Stimulated activated CD8-positive, alpha-beta memory T cell treated with anti-CD3 and anti-CD28 coated beads, Interleukin-7, amount 100 ng/mL, for 48 hours (primary cell): Measurements from ENCODE around the gene EDAR.

Experiments
- DNase-seq, 2 donors: peaks; one replicate each; pipeline ENCODE4 v3.0.0-alpha.2; 2020; ENCODE audit warnings: low read depth in 1 of 2; ENCODE audit errors: extremely low read depth in 1 of 2

Gene EDAR

GRCh38 chr2:108942231-108942825 is 46.7 kb downstream of the EDAR start:
- DNase-seq = no peak

GRCh38 chr2:108941767-108942166 is 47.3 kb downstream of the EDAR start:
- no peak for DNase-seq

DNA sequence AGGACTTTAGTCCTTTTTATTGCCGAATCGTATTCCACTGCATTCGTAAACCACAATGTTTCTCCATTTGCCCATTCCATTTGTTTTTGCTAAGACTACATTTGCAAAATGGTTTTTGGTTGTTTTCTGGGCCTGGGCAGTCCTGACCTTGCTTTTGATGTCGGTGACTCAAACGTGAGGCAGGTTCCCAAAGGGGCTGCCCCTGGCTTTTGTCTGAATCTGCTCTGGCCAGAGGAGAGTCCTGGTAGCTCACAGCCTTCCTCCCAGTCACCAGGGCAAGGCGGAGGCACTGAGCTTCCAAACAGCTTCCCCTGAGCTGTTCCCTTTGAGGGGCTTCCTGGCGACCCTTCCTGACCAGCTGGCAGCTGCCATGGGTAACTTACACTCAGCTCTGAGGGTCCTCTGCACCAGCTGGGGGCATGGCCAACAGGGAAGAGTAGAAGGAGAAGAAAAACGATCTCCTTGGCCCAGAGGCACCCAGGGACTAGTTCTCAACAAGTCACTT is 47.8 kb downstream of the EDAR start:
- DNase-seq = no peak

DNA sequence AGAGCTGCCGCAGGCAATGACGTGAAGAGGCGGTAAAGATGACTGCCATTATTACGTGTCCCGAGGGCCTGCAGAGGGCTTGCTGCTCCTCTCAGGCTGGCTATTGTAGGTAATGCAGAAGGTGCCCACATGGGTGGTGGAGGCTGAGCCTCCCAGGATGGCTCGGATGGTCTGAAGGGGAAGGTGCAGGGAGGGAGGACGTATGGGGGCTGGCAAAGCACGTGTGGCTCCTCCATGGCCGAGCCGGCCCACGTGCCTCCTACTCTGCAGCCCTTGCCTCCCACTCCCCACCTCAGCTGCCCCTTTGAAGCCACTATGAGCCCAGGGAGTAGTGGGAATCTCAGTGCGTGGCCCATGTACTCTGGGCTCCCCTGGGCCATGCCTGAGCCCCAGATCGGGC is 48.9 kb downstream of the EDAR start:
- DNase-seq = no peak

DNA sequence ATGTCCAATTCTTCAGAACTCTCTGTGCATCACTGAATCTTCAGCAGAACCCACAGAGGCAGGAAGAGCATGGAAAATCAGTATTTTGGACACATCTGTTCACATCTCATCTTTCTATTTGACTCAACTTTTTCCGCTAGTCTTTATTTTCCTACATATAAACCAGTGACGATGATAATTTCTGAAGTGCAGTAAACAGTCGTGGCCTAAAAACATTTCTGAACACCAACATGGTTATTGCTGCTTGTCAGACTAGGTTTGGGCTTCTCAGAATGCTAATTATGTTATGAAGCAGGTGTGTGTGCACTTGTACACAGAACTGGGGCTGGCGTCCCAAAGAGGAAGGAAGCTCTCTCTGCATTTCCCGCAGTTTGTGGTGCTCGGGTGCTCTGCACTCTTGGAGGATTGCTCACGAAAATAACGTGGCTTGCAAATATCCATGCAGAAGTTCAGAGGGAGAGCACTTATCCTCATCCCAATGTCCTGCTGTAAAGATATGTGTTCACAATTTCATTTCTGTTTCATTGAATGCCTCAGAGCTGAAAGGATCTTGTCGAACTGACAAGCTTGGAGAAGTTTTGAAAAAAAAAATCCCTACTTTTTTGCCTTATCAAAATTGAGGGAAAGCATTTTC is 50.8 kb downstream of the EDAR start:
- no peak for DNase-seq

DNA sequence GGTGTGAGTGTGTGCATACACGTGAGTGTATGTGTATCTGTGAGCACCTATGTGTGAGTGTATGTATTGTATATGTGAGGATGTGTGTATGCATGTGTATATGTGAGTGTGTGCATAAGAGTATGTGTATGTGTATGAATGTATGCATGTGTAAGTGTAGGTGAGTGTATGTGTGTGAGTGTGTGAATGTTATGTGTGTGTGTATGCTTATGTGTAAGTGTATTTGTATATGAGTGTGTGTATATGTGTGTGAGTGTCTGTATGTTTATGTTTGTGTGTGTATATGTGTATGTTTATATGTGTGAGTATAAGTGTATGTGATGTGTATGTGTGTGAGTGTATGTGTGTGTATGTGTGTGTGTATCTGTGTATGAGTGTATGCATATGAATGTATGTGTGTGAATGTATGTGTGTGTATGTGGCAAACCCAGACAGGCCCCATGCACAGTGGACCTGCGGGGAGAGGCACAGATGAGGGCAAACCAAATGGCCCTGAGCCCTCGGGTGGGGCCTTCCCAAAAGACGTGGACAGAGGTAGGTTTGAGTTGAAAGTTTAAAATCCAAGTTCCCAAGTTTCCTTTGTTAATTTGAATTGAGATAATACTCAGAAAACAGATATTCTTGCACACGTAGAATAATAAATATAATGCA is 51.5 kb downstream of the EDAR start:
- no peak for DNase-seq

- no peak for DNase-seq
Measured at GRCh38 chr2:108936866-108937265, 52.2 kb downstream of the EDAR start.

- DNase-seq = no peak
Measured at GRCh38 chr2:108936076-108936864, 52.8 kb downstream of the EDAR start.

DNA sequence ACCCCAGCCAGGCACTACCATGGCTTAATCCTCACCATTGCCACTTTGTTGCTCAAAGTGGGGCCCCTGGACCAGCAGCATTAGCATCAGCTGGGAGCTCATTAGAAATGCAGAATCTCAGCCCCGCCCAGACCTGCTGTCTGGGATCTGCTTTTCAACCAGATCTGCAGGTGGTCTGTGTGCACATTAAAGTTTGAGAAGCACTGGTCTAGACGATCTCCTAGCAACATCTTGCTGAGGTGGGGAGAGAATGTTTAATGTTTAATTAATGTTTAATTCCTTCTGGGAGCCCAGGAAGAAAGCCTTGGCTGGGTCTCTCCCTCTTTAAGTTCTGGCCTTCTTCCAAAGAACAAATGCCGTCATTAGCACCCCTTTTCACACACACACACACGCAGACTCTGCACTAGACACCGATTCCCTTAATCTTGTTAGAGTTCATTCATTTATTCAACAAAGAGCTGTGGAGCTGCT is 53.7 kb downstream of the EDAR start:
- no peak for DNase-seq

- DNase-seq = no peak
Measured at GRCh38 chr2:108934583-108935245, 54.3 kb downstream of the EDAR start.

GRCh38 chr2:108934151-108934550 is 54.9 kb downstream of the EDAR start:
- no peak for DNase-seq

- no peak for DNase-seq
Measured at GRCh38 chr2:108933691-108934117, 55.3 kb downstream of the EDAR start.

DNA sequence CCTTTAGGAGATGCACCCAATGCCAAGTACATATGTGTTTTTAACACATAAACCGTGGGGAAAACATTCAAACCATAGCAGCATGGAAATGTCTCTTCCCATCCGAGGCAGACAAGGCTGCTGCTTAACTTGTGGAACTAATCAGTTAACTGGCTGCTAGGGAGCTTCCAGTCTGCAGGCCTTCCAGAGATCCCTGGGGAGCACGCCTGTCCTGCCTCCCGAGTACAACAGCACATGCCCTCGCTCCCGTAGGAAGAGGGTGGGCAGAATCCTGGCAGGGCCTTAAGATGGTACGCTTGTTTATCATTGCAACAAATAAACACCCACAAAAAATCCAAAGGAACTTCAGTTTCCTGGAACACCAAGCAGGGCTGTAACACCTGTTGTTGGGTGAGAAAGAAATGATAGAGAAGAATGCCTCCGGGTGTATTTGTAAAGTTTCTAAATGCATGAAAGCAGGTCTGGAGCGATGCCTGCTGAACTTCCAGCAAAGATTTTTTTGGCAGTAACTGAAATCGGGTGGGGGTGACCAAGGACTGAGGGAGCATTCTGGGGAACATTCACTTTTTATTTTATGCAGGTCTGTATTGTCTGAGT is 56.2 kb downstream of the EDAR start:
- no peak for DNase-seq

- no peak for DNase-seq
Measured at GRCh38 chr2:108931372-108931771, 57.6 kb downstream of the EDAR start.

DNA sequence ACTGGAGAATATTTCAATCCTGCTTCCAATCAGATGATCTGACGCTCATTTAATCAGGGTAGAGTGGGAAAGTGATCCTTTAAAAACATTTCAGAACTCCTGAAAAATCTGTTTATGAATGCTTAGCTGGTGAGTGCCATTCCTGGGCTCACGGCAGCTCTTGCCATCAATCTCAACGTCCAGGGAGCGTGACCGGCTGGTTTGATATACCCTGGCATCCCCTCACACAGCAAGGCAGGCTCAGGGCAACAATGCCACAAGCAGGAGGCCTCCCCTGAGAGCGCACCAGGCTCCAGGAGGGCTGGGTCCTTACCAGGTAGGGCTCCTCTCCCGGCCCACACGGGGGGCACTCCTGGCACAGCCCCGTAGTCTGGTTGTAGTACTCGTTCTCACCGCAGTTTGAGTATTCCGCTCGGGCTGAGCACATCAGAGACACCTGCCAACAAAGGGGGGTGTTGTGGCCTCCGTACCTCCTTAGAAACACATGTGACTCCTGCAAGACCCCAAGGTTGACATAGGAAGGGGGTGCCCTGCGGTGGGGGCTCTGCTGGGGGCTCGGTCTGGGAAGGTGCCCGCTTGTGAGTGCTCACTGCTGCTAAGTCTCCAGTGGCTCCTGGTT is 59.1 kb downstream of the EDAR start:
- DNase-seq = no peak

DNA sequence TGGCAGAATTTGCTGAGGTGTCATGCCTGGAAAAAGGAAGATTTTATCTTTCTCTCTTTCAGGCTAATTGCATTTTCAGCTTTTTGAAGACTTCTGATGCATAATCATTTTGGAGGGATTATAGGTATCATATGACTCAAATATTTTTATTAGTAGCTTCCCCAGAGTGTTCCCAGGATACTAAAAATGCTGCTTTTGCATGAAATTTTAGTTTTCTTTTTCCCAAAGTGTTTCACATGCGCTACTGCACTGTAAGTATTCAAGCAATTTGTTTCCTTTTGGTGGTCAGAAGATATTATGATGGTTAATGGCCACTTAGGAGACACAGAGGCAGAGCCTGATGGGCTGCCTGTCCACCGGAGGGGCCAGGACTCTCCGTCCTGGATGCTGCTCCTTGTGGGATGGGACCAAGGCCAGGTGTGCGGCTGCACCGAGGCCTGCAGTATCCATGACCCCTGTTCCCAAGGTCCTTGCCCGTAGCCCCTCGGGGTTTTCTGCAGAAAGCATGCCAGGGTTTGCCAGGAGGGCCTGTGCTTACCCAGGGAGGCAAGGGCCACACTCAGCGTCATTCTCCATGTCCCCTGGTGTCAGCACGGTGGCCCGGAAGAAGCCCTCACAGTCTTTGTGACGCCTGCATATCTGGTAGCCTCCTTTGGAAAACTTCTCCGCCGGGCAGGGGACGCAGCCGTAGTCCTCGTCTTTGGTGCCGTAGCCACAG is 60.2 kb downstream of the EDAR start:
- no peak for DNase-seq

GRCh38 chr2:108927936-108928659 is 60.9 kb downstream of the EDAR start:
- no peak for DNase-seq

DNA sequence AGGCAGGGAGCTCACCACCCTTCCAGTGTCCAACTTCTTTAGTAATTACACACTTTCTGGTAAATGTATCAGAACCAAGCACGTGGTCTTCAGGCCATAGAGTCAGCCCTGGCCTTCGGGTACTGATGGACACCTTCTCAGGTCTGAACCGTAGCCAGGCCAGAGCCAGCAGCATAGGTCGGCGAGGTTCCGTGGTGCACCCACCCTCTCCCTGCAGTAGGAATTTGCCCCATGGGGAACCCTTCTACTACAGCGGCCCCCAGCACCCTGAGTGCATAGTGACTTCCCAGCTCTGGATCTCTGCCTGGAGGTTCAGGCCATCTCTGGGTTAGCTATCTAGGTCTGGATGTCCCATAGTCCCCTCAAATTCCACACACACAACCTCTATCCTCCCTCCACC is 61.6 kb downstream of the EDAR start:
- no peak for DNase-seq
